HG02970 (cell line): ENCODE data around the gene CENPVL2.
"Not testable (repeated sequence)": the region's sequence is repeated elsewhere in the genome, so short reads cannot be mapped to it uniquely, and the experiment has no call there.

Experiments used
- ATAC-seq: cut with Tn5 transposase; IDR thresholded peaks from one replicate; pipeline ENCODE4 v1.9.1; 2021; ENCODE audit warnings: mild to moderate bottlenecking, moderate library complexity, moderate number of reproducible peaks; ENCODE audit not compliant: unreplicated experiment, low FRiP score

Gene CENPVL2

DNA sequence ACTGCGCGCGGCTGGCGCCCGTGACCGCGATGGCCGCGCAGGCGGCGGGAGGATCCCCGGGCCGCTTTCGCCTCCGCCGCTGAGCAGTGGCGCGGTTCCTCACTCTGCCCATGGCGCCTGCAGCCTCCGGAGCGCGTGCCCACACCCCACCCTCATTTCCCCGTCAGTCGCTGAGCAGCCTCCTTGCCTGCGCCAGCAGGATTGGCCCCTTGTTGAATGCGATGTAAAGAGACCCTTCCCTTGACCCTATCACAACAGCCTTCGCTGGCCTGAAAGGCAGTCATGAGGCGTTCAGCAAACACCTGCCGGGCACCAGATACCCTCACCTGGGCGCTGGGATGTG lies at the start of gene CENPVL2:
Gene CENPVL2 (minus strand): TSS at position 112 of the 343 bp plus-strand sequence. CDS start 0 bp downstream, at position 112.
- ATAC-seq = not testable (repeated sequence)

GRCh38 chrX:51728202-51728601 lies 45.6 kb upstream of the CENPVL2 start:
- ATAC-seq = no peak

DNA sequence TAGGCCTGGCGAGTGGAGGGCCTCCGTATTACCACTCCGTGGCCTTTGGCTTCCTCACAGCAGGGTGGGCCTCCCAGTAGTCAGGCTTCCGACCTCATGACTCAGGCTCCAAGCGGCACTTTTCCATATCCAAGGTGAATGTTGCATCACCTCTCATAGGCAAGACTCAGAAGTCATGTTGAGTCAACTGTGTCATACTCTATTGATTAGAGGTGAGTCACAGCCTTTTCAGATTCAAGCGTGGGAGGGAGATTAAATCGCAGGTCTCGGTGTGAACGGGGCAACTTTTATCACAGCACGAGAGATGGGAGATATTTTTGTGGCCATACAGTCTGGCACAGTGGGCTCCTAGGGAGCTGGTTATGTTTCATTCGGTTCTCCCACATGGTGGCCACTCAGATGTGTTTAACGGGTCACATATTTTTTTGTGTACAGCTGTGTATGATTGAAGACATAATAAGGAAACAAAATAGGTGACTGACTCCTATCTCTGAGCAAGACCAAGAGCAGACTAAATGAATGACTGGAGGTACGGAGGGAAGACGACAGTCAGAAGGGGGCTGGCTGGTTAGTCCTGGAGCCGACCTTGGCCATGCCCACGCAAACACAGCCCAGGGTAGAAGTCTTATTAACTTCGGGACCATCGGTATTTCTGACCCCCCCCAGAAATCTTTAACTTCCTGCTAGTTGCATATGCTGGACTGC lies 30.5 kb upstream of the CENPVL2 start:
- ATAC-seq = not testable (repeated sequence)

GRCh38 chrX:51710277-51711164 lies 27.9 kb upstream of the CENPVL2 start, which contains the start of gene CENPVL1:
CENPVL1 (plus strand) TSS chrX:51710512; CDS start chrX:51710512, 0 bp downstream.
- not testable (repeated sequence) for ATAC-seq

- no peak for ATAC-seq
These were observed 14.8 kb upstream of the CENPVL2 start for GRCh38 chrX:51697397-51697796.

DNA sequence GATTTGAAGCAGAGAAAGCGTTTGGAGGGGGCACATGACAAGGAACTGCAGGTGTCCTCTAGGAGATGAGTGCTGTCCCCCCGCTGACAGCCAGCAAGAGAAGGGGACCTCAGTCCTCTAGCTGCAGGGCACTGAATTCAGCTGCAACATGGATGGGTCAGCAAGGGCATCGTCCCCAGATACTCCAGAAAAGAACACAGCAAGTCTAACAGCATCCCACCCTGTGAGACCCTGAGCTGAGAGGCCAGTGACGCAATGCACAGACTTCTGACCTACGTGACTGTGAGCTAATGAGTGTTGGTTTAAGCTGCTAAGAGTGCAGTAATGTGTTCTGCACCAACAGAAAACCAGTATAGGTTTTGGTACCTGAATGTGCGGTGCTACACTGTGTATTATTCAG lies 11.6 kb upstream of the CENPVL2 start:
- no peak for ATAC-seq

DNA sequence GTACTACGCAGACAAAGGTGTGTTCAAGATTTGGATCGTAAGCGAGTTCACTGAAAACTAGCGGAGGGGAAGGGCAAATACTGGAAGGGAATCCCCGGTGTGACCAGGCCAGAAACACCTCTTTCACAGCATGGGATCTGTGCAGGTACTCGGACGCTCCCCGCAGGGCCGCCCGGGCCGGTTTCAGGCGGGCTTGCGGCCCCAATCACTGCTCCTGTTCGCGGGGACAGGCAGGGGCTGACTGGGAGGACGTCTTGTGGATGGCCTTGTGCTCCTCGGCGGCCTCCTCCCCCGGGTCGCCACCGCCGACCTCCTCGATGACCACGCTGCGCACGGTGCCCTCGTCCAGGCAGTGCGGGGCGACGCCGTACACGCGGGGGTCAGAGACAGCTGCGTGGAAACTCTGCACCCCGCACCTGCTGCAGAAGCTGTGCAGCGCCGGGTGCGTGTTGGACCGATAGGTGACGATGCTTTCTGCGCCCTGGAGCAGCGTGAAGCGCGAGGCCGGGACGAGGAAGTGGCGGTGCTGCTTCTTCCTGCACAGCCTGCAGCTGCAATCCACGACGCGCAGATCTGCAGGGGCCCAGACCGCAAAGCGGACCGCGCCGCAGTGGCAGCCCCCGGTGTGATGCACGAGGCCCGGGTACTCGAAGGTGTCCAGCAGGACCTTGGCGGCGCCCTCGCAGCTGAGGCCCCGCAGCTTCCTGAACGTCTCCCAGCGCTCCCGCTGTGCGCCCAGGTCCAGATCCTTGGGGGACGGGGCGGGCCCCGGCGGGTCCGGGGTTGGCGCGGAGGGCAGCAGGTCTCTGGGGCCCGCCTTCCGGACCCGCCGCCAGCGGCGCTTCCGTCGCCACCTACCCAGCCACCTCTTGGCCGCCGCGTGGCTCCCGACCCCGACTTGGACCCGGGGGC lies 567 bp downstream of the CENPVL2 start:
- not testable (repeated sequence) for ATAC-seq

GRCh38 chrX:51679689-51680433 lies 2.8 kb downstream of the CENPVL2 start:
- ATAC-seq = not testable (repeated sequence)

DNA sequence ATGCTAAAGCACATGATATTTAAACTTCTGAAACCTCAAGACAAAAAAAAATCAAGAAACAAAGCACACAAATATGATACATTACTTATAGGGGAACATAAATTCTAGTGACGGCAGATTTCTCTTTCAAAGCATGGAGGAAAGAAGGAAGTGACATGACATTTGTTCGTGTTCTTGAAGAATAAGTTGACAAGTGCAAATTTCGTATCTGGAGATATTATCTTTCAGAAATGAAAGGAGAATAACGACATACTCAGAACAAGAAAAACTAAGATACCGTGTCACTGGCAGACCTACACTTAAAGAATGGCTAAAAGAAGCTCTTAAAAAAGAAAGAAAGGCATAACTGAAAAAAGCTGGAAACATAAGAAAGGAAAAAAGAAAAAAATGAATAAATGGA lies 16.6 kb downstream of the CENPVL2 start:
- ATAC-seq = no peak

DNA sequence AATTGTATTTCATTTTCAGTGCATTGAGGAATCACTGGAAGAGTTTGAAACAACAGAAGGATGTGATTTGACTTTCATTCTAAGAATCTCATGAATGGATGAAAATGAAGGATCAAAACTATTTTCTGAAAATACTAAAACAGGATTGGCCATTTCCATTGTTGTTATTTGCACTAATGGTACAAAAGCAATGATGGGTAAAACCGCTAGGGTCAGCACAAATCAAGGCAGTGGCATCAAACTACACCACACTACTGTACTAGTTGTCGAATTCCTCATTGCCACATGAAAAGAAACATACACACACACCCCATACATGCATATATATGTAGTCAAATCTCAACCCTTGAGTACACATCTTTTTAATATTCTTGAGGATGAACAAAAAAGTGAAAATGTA lies 39.3 kb downstream of the CENPVL2 start:
- ATAC-seq = no peak

- ATAC-seq = no peak
These were observed 41.1 kb downstream of the CENPVL2 start for GRCh38 chrX:51641421-51642021.

DNA sequence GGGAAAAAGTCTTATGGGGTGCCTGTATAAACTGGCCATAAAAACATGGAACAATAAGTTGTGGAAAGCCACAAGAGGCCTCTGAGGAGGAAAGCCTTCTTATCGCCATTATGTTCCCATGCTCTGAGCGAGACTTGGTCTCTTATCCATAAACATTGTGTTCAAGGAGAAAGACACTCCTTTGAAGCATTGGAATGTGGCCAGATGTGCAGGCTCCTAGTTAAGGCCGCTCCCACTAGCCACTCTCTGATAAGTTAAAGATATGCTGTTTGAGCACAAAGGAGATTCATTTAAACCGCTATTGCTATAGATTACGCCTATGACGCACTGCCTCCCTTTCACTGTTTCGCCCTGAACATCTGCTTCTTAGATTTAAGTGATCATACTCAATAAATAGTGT lies 46.1 kb downstream of the CENPVL2 start:
- ATAC-seq = not testable (repeated sequence)
